ENCODE data around the gene GARIN3.

The GARIN3 gene

GRCh38 chr5:157150995-157151394 is 15.1 kb downstream of the GARIN3 start:
- TF ChIP-seq CTCF (IDR thresholded peaks at IDR 0.05; ENCODE audit: low read length) (no peak), EZH2 (optimal IDR thresholded peaks at IDR 0.05; ENCODE audit: low read depth, low read length) (no peak), EZH2phosphoT487 (IDR thresholded peaks at IDR 0.05; ENCODE audit: low read length) (no peak)
- Histone ChIP-seq H3K27ac (ENCODE audit: low read length) (no peak overlapping the region), H3K79me2 (ENCODE audit: low read length) (no peaks in the 10 kb centered on the region), H3K36me3 (replicated peaks; ENCODE audit: insufficient read depth, low read length) (no peaks in the 10 kb centered on the region), H3K4me1 (ENCODE audit: low read length) (no peaks in the 10 kb centered on the region), H3K9me2 (replicated peaks; ENCODE audit: insufficient read depth, low read length) (no peaks in the 10 kb centered on the region), H3K27me3 (replicated peaks; ENCODE audit: insufficient read depth, low read length) (no peaks in the 10 kb centered on the region), H3K9ac (ENCODE audit: low read length) (no peak overlapping the region), H3K4me3 (ENCODE audit: low read length) (no peak overlapping the region), H3F3A (ENCODE audit: insufficient read depth, low read length) (no peaks in the 10 kb centered on the region), H3K4me2 (ENCODE audit: low read depth, low read length) (no peak overlapping the region), H2AFZ (ENCODE audit: low read length) (no peak overlapping the region), H3K9me3 (replicated peaks; ENCODE audit: insufficient read depth, low read length) (no peaks in the 10 kb centered on the region), H4K20me1 (ENCODE audit: insufficient read depth, low read length) (no peaks in the 10 kb centered on the region)
- no peak for DNase-seq

GRCh38 chr5:157148734-157149615 is 17.1 kb downstream of the GARIN3 start:
- Histone ChIP-seq H2AFZ (ENCODE audit: low read length) (no peak overlapping the region), H3K36me3 (replicated peaks; ENCODE audit: insufficient read depth, low read length) (no peaks in the 10 kb centered on the region), H3K9me2 (replicated peaks; ENCODE audit: insufficient read depth, low read length) (no peaks in the 10 kb centered on the region), H3K4me1 (ENCODE audit: low read length) (no peaks in the 10 kb centered on the region), H3K4me3 (ENCODE audit: low read length) (no peak overlapping the region), H3K4me2 (ENCODE audit: low read depth, low read length) (no peak overlapping the region), H4K20me1 (ENCODE audit: insufficient read depth, low read length) (no peaks in the 10 kb centered on the region), H3K9me3 (replicated peaks; ENCODE audit: insufficient read depth, low read length) (no peaks in the 10 kb centered on the region), H3K27me3 (replicated peaks; ENCODE audit: insufficient read depth, low read length) (no peaks in the 10 kb centered on the region), H3K9ac (ENCODE audit: low read length) (no peak overlapping the region), H3K27ac (ENCODE audit: low read length) (no peak overlapping the region), H3F3A (ENCODE audit: insufficient read depth, low read length) (no peaks in the 10 kb centered on the region), H3K79me2 (ENCODE audit: low read length) (no peaks in the 10 kb centered on the region)
- peak; percentile 87 for TF ChIP-seq CTCF (IDR thresholded peaks at IDR 0.05; ENCODE audit: low read length)
- no peak for TF ChIP-seq EZH2 (optimal IDR thresholded peaks at IDR 0.05; ENCODE audit: low read depth, low read length)
- TF ChIP-seq EZH2phosphoT487 (IDR thresholded peaks at IDR 0.05; ENCODE audit: low read length), result no peak
- DNase-seq, result peak; percentile 79

GRCh38 chr5:157143127-157143971 is 22.7 kb downstream of the GARIN3 start:
- Histone ChIP-seq H3K27ac (ENCODE audit: low read length) (peak overlapping the region; percentile 59; the same call in 1 of the 2 replicates), H2AFZ (ENCODE audit: low read length) (peak overlapping the region; percentile 88), H4K20me1 (ENCODE audit: insufficient read depth, low read length) (no peaks in the 10 kb centered on the region), H3K36me3 (replicated peaks; ENCODE audit: insufficient read depth, low read length) (no peaks in the 10 kb centered on the region; the same call in 1 of the 2 replicates), H3K4me2 (ENCODE audit: low read depth, low read length) (peak overlapping the region; percentile 78), H3K9me2 (replicated peaks; ENCODE audit: insufficient read depth, low read length) (no peaks in the 10 kb centered on the region), H3K27me3 (replicated peaks; ENCODE audit: insufficient read depth, low read length) (no peaks in the 10 kb centered on the region), H3K4me1 (ENCODE audit: low read length) (peaks cover 8% of the 10 kb centered on the region), H3K9me3 (replicated peaks; ENCODE audit: insufficient read depth, low read length) (no peaks in the 10 kb centered on the region), H3K4me3 (ENCODE audit: low read length) (peak overlapping the region; percentile 88), H3F3A (ENCODE audit: insufficient read depth, low read length) (no peaks in the 10 kb centered on the region; the same call in 1 of the 2 replicates), H3K9ac (ENCODE audit: low read length) (peak overlapping the region; percentile 92), H3K79me2 (ENCODE audit: low read length) (peaks cover 42% of the 10 kb centered on the region)
- TF ChIP-seq CTCF (IDR thresholded peaks at IDR 0.05; ENCODE audit: low read length) (no peak), EZH2phosphoT487 (IDR thresholded peaks at IDR 0.05; ENCODE audit: low read length) (no peak), EZH2 (optimal IDR thresholded peaks at IDR 0.05; ENCODE audit: low read depth, low read length) (no peak)
- DNase-seq, result peak; percentile 37

All from MM.1S (cell line).